ENCODE results near the gene NCKAP5L.

GRCh38 chr12:49872781-49873181, 44.6 kb upstream of the NCKAP5L start:
- TF ChIP-seq CTCF (conservative IDR thresholded peaks at IDR 0.05 in 1 of 2, IDR thresholded peaks at IDR 0.05 in 1 of 2; ENCODE audit: low read depth in 1 of 2, low read length in 2 of 2): no peak
- TF ChIP-seq EZH2 (IDR thresholded peaks at IDR 0.05; ENCODE audit: low read length, missing control alignments): no peak

Measured in fibroblast of lung (primary cell).